PFSK-1 (cell line): ENCODE results near the gene CHRNB2.

ENCODE experiments used
- POLR2AphosphoS5 ChIP-seq: IDR thresholded peaks from 2 replicates; pipeline ENCODE4 v1.6.1; 2012; ENCODE audit warnings: low read depth, mild to moderate bottlenecking, control low read depth, low read length, moderate library complexity
- TAF1 ChIP-seq: IDR thresholded peaks from 2 replicates; pipeline ENCODE4 v1.6.1; 2012; ENCODE audit warnings: low read length, control low read depth, borderline replicate concordance; ENCODE audit not compliant: insufficient read depth
- TF ChIP-seq, protein P1 (sequence below), 2 experiments: IDR thresholded peaks; 2 replicates each; pipeline versions ENCODE4 v1.6.1 to v1.8.0; 2011 to 2012; ENCODE audit warnings: low read depth in 2 of 2, low read length in 2 of 2, control low read depth in 1 of 2, inconsistent platforms in 1 of 2, mild to moderate bottlenecking in 1 of 2, moderate library complexity in 1 of 2; ENCODE audit not compliant: insufficient read depth in 1 of 2

DNA sequence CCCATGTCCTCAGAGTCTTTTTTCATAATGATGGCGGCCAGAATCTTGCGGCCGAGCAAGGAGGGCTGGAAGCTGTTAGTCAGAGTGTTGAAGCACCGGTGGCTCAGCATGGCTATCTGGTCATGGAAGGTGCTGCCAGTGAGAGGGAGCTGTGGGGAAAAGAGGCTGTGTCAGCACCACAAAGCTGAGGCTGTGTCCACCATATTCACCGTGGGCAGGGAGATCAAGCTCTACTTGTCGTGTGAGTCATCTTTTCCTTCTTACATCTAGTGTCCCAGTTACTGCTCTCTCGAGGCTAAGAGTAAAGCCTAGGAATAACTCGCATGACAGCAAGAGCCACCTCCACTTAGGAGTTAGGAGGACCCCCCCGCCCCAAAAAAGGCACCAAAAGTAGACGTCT is 22.2 kb downstream of the CHRNB2 start:
- TF ChIP-seq POLR2AphosphoS5 (no peak), TAF1 (no peak)
- TF ChIP-seq, protein P1, sequence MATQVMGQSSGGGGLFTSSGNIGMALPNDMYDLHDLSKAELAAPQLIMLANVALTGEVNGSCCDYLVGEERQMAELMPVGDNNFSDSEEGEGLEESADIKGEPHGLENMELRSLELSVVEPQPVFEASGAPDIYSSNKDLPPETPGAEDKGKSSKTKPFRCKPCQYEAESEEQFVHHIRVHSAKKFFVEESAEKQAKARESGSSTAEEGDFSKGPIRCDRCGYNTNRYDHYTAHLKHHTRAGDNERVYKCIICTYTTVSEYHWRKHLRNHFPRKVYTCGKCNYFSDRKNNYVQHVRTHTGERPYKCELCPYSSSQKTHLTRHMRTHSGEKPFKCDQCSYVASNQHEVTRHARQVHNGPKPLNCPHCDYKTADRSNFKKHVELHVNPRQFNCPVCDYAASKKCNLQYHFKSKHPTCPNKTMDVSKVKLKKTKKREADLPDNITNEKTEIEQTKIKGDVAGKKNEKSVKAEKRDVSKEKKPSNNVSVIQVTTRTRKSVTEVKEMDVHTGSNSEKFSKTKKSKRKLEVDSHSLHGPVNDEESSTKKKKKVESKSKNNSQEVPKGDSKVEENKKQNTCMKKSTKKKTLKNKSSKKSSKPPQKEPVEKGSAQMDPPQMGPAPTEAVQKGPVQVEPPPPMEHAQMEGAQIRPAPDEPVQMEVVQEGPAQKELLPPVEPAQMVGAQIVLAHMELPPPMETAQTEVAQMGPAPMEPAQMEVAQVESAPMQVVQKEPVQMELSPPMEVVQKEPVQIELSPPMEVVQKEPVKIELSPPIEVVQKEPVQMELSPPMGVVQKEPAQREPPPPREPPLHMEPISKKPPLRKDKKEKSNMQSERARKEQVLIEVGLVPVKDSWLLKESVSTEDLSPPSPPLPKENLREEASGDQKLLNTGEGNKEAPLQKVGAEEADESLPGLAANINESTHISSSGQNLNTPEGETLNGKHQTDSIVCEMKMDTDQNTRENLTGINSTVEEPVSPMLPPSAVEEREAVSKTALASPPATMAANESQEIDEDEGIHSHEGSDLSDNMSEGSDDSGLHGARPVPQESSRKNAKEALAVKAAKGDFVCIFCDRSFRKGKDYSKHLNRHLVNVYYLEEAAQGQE (IDR thresholded peaks at IDR 0.05; ENCODE audit: insufficient read depth in 1 of 2, low read depth in 2 of 2, low read length in 2 of 2) = no peak
